DOHH2 (cell line): ENCODE results near the gene KCTD13.

Source experiments
- H3F3A ChIP-seq: fragments of 200-600 bp; sonication (generic), shearing (Covaris generic); 2 replicates; pipeline ENCODE4 v1.6.0; 2016; ENCODE audit warnings: antibody characterized with exemption, mild to moderate bottlenecking; ENCODE audit not compliant: control insufficient read depth, insufficient read depth
- H3K27ac ChIP-seq: fragments of 200-600 bp; sonication (generic); 2 replicates; pipeline ENCODE4 v1.5.1; 2014; ENCODE audit warnings: low read depth, mild to moderate bottlenecking, low read length, moderate library complexity
- H3K27me3 ChIP-seq: fragments of 200-600 bp; sonication (generic); 2 replicates; pipeline ENCODE4 v1.6.1; 2014; ENCODE audit warnings: mild to moderate bottlenecking, low read length, mixed read lengths; ENCODE audit not compliant: control insufficient read depth
- H3K36me3 ChIP-seq: fragments of 200-600 bp; sonication (generic); 2 replicates; pipeline ENCODE4 v1.6.1; 2014; ENCODE audit warnings: mild to moderate bottlenecking, low read length, moderate library complexity, mixed read lengths; ENCODE audit not compliant: control insufficient read depth
- H3K4me1 ChIP-seq: fragments of 200-600 bp; sonication (generic); 2 replicates; pipeline ENCODE4 v1.6.1; 2014; ENCODE audit warnings: mild to moderate bottlenecking, low read length, mixed read lengths; ENCODE audit not compliant: control insufficient read depth
- H3K4me2 ChIP-seq: fragments of 200-600 bp; sonication (generic); 2 replicates; pipeline ENCODE4 v1.6.0; 2014; ENCODE audit warnings: mild to moderate bottlenecking, low read length, moderate library complexity
- H3K4me3 ChIP-seq: fragments of 200-600 bp; sonication (generic); 2 replicates; pipeline ENCODE4 v1.5.1; 2014; ENCODE audit warnings: mild to moderate bottlenecking, low read length, mixed read lengths
- H3K79me2 ChIP-seq: fragments of 200-600 bp; sonication (generic); 2 replicates; pipeline ENCODE4 v1.6.1; 2014; ENCODE audit warnings: mild to moderate bottlenecking, low read length, mixed read lengths; ENCODE audit not compliant: control insufficient read depth
- H3K9me2 ChIP-seq: fragments of 200-600 bp; sonication (generic); replicated peaks from 2 replicates; pipeline ENCODE4 v1.6.1; 2014; ENCODE audit warnings: mild to moderate bottlenecking, low read length, mixed read lengths; ENCODE audit not compliant: control insufficient read depth
- H3K9me3 ChIP-seq: fragments of 200-600 bp; sonication (generic); 2 replicates; pipeline ENCODE4 v1.6.1; 2014; ENCODE audit warnings: antibody characterized with exemption, low read length, mixed read lengths; ENCODE audit not compliant: control insufficient read depth, insufficient read depth
- H4K20me1 ChIP-seq: fragments of 200-600 bp; sonication (generic); 2 replicates; pipeline ENCODE4 v1.6.0; 2014; ENCODE audit warnings: low read depth, mild to moderate bottlenecking, antibody characterized with exemption, low read length, moderate library complexity; ENCODE audit not compliant: control insufficient read depth, insufficient read depth
- CTCF ChIP-seq: fragments of 200-600 bp; sonication (generic); IDR thresholded peaks from one replicate; pipeline ENCODE4 v1.5.1; 2014; ENCODE audit warnings: antibody characterized with exemption, mild to moderate bottlenecking, low read depth, low read length; ENCODE audit not compliant: poor library complexity, severe bottlenecking
- EZH2phosphoT487 ChIP-seq: fragments of 200-600 bp; sonication (generic); IDR thresholded peaks from 2 replicates; pipeline ENCODE4 v1.6.1; 2017; ENCODE audit warnings: borderline replicate concordance, mild to moderate bottlenecking, antibody characterized with exemption, low read length, moderate library complexity, mixed read lengths

The KCTD13 gene

DNA sequence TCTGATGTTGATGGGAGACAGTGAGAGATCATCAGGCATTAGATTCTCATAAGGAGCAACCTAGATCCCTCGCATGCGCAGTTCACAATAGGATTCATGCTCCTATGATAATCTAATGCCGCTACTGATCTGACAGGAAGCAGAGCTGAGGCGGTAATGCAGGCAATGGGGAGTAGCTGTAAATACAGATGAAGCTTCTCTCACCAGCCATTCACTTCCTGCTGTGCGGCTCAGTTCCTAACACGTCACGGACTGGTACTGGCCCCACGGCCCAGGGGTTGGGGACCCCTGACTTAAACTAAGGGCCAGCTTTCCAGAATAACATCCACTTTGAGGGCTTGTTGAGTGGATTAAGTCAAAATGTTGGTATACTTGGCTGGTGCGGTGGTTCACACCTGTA is 33.3 kb upstream of the KCTD13 start:
- Histone ChIP-seq H3K4me2 (no peak overlapping the region), H3K9me2 (no peaks in the 10 kb centered on the region), H3K27ac (no peak overlapping the region), H3K27me3 (no peaks in the 10 kb centered on the region), H3K36me3 (no peaks in the 10 kb centered on the region), H3K79me2 (peaks cover 6% of the 10 kb centered on the region; the same call in 1 of the 2 replicates), H3F3A (no peaks in the 10 kb centered on the region), H3K4me1 (peaks cover 32% of the 10 kb centered on the region), H3K9me3 (no peaks in the 10 kb centered on the region), H4K20me1 (no peaks in the 10 kb centered on the region), H3K4me3 (no peak overlapping the region)
- TF ChIP-seq EZH2phosphoT487 (no peak), CTCF (no peak)

DNA sequence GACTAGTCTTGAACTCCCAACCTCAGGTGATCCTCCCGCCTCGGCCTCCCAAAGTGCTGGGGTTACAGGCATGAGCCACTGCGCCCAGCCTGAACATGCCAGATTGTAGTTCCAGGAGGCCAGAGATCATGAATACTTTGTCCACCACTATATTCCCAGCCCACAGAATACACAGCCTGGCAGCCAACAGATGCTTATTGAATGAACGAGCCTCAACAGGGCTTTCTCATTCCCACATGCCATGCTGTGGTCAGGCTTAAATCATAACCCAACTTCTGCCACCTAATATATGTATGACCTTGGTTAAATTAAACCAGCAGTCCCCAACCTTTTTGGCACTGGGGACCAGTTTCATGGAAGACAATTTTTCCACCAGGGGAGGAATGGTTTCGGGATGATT is 32.7 kb upstream of the KCTD13 start:
- H3K9me3 ChIP-seq, result no peaks in the 10 kb centered on the region
- peaks cover 6% of the 10 kb centered on the region; the same call in 1 of the 2 replicates for H3K79me2 ChIP-seq
- no peak overlapping the region for H3K27ac ChIP-seq
- no peaks in the 10 kb centered on the region for H3K9me2 ChIP-seq
- no peaks in the 10 kb centered on the region for H3K27me3 ChIP-seq
- H3F3A ChIP-seq, result no peaks in the 10 kb centered on the region
- peaks cover 32% of the 10 kb centered on the region for H3K4me1 ChIP-seq
- H3K36me3 ChIP-seq, result no peaks in the 10 kb centered on the region
- H3K4me3 ChIP-seq, result no peak overlapping the region
- H4K20me1 ChIP-seq, result no peaks in the 10 kb centered on the region
- TF ChIP-seq EZH2phosphoT487, result no peak
- TF ChIP-seq CTCF, result no peak
- H3K4me2 ChIP-seq, result no peak overlapping the region

DNA sequence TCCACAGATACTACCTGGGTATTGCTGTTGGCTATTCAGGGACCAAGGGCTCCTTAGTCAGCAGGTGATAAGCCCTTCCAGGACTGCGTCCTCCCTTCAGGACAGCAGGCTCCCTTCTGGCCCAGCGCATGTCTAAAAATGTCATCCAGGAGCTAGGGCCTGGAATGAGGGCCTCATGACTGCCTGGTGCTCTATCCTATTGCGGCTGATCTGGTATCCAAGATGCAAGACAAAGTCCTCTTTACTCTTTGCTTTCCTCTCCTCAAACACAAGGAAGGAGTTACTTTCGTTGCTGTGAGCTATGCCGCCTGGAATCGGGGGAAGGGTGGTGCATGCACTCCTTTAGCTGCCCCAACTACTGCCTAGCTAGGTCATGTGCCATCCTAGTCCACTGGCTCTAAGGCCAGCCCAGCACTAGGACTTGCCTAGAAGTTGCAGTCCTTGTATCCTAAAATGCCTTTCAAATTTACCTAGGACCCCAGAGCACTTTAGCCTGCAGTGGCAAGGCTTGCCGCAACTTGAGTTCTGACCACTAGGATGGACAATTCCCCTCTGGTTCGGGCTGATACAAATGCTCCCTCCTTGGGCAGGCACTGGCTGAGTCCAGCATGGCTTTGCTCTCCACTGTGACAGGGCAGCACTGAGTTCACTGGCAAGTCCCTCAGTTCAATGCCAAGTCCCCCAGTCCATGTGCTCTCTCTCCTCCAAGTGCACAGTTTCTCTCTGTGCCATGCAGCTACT is 25.8 kb upstream of the KCTD13 start:
- Histone ChIP-seq H4K20me1 (no peaks in the 10 kb centered on the region), H3K79me2 (no peaks in the 10 kb centered on the region), H3K4me1 (peaks cover 14% of the 10 kb centered on the region), H3K9me3 (no peaks in the 10 kb centered on the region), H3K4me3 (no peak overlapping the region), H3K4me2 (no peak overlapping the region), H3K27ac (no peak overlapping the region), H3K36me3 (no peaks in the 10 kb centered on the region), H3F3A (no peaks in the 10 kb centered on the region), H3K9me2 (no peaks in the 10 kb centered on the region), H3K27me3 (no peaks in the 10 kb centered on the region)
- TF ChIP-seq EZH2phosphoT487, result no peak
- TF ChIP-seq CTCF, result no peak
